ENCODE measurements around the gene ESPL1.

Gene ESPL1

DNA sequence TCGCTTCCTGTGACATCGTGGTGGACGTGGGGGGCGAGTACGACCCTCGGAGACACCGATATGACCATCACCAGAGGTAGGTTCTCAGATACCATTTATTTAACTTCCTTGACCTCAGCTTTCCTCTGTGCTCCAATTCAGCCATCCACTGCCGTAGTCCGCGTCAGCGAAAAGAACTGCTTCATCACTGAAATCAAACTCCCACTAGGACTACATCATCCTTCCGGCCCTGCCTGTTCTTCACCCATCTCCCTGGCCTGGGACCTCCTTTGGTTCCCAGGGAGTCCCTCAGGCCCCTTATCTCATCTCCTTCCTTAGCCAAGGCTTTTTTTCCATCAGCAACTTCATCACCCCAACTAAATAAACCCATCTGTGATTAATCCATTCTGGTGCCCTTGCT lies 32.1 kb downstream of the ESPL1 start:
- TF ChIP-seq, protein P1, sequence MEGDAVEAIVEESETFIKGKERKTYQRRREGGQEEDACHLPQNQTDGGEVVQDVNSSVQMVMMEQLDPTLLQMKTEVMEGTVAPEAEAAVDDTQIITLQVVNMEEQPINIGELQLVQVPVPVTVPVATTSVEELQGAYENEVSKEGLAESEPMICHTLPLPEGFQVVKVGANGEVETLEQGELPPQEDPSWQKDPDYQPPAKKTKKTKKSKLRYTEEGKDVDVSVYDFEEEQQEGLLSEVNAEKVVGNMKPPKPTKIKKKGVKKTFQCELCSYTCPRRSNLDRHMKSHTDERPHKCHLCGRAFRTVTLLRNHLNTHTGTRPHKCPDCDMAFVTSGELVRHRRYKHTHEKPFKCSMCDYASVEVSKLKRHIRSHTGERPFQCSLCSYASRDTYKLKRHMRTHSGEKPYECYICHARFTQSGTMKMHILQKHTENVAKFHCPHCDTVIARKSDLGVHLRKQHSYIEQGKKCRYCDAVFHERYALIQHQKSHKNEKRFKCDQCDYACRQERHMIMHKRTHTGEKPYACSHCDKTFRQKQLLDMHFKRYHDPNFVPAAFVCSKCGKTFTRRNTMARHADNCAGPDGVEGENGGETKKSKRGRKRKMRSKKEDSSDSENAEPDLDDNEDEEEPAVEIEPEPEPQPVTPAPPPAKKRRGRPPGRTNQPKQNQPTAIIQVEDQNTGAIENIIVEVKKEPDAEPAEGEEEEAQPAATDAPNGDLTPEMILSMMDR (IDR thresholded peaks at IDR 0.05; ENCODE audit: insufficient read depth, low read length, poor library complexity, severe bottlenecking): no peak
- Histone ChIP-seq H3K27me3 (replicated peaks; ENCODE audit: control insufficient read depth, insufficient read depth, low read length) (no peaks in the 10 kb centered on the region), H3K36me3 (ENCODE audit: control insufficient read depth, insufficient read depth, low read length) (peaks cover 4% of the 10 kb centered on the region), H3K4me3 (replicated peaks; ENCODE audit: low read depth, low read length) (peak overlapping the region; percentile 86)
- no peak for DNase-seq (ENCODE audit: extremely low read depth, insufficient read length)

DNA sequence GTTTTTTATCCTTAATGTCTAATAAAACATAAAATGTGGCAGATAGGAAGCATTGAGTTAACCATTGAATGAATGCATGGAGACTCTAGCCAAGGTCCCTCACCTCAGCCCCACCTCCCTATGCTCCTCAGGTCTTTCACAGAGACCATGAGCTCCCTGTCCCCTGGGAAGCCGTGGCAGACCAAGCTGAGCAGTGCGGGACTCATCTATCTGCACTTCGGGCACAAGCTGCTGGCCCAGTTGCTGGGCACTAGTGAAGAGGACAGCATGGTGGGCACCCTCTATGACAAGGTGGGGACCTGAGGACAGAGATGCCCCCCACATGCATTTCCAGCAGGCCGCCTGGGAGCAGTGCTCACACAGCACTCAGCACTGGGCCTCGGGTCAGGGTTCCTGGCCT lies 34.8 kb downstream of the ESPL1 start:
- DNase-seq (ENCODE audit: extremely low read depth, insufficient read length): no peak
- peaks cover 19% of the 10 kb centered on the region for H3K36me3 ChIP-seq (ENCODE audit: control insufficient read depth, insufficient read depth, low read length)
- H3K27me3 ChIP-seq (replicated peaks; ENCODE audit: control insufficient read depth, insufficient read depth, low read length): no peaks in the 10 kb centered on the region
- TF ChIP-seq, protein P1 (IDR thresholded peaks at IDR 0.05; ENCODE audit: insufficient read depth, low read length, poor library complexity, severe bottlenecking): no peak
- H3K4me3 ChIP-seq (replicated peaks; ENCODE audit: low read depth, low read length): no peak overlapping the region

DNA sequence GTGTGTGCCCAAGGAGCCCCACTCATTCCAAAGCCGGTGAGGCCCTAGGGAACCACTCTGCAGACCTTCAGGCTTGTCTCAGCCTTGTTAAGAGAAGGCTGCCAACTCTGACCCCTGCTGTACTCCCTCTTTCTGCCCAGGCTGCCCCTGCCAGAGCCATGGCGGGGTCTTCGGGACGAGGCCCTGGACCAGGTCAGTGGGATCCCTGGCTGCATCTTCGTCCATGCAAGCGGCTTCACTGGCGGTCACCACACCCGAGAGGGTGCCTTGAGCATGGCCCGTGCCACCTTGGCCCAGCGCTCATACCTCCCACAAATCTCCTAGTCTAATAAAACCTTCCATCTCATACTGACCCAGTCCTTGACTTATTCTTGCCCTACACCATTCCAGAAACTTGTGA lies 38.7 kb downstream of the ESPL1 start:
- H3K27me3 ChIP-seq (replicated peaks; ENCODE audit: control insufficient read depth, insufficient read depth, low read length): no peaks in the 10 kb centered on the region
- H3K36me3 ChIP-seq (ENCODE audit: control insufficient read depth, insufficient read depth, low read length): peaks cover 28% of the 10 kb centered on the region
- TF ChIP-seq, protein P1 (IDR thresholded peaks at IDR 0.05; ENCODE audit: insufficient read depth, low read length, poor library complexity, severe bottlenecking): no peak

DNA sequence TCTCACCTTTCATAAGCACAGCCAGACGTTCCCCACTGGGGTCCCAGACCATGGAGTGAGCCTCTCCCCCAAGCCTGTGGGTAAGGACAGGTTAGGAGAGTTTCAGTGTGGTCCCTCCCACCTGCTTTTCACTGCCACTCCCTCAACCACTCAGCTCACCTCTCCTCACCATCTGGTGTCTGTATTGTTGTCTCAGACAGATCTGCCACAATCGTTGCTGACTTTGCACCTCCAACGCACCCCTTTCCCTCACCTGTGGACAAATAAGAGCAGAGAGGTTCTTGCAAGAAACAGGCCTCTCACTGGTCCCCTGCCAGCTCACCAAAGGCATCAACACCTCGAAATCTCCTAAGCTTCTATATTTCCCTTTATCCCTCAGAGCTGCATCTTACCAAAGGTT lies 40.2 kb downstream of the ESPL1 start:
- TF ChIP-seq, protein P1 (IDR thresholded peaks at IDR 0.05; ENCODE audit: insufficient read depth, low read length, poor library complexity, severe bottlenecking): no peak
- DNase-seq (ENCODE audit: extremely low read depth, insufficient read length): no peak
- Histone ChIP-seq H3K36me3 (ENCODE audit: control insufficient read depth, insufficient read depth, low read length) (peaks cover 25% of the 10 kb centered on the region), H3K4me3 (replicated peaks; ENCODE audit: low read depth, low read length) (no peak overlapping the region), H3K27me3 (replicated peaks; ENCODE audit: control insufficient read depth, insufficient read depth, low read length) (no peaks in the 10 kb centered on the region)

More for the DNA sequence above, 38.7 kb downstream of the ESPL1 start:
- DNase-seq (ENCODE audit: extremely low read depth, insufficient read length): no peak
- H3K4me3 ChIP-seq (replicated peaks; ENCODE audit: low read depth, low read length): no peak overlapping the region

DNA sequence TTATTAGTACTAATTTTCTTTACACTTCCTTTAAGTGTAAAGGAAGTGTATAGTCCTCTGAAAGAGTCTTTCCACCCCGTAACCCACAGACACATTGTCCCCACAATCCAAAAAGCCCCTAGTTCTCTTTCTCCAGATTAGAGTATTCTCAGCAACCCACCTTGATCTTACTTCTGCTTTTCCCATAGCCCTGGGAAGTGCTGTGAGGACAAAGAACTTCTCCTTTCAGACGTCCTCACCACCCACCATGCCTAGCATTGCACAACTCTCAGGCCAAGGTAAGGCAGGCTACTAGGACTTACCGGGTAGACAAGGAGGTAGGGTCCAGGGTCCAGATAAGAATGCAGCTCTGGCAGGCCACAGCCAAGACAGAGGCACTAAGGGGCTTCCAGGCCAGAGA lies 45.9 kb downstream of the ESPL1 start:
- H3K36me3 ChIP-seq (ENCODE audit: control insufficient read depth, insufficient read depth, low read length): peaks cover 5% of the 10 kb centered on the region

More for the DNA sequence above, 45.9 kb downstream of the ESPL1 start:
- no peak overlapping the region for H3K4me3 ChIP-seq (replicated peaks; ENCODE audit: low read depth, low read length)
- TF ChIP-seq, protein P1 (IDR thresholded peaks at IDR 0.05; ENCODE audit: insufficient read depth, low read length, poor library complexity, severe bottlenecking): no peak
- DNase-seq (ENCODE audit: extremely low read depth, insufficient read length): no peak
- no peaks in the 10 kb centered on the region for H3K27me3 ChIP-seq (replicated peaks; ENCODE audit: control insufficient read depth, insufficient read depth, low read length)
